HUES48 (cell line): ENCODE measurements around the gene DAPK2.

Experiments used
- H3K27ac ChIP-seq: one replicate; pipeline ENCODE4 v1.7.0; 2013; ENCODE audit warnings: low read depth, low read length, inconsistent platforms
- H3K27me3 ChIP-seq: 2 replicates; pipeline ENCODE4 v1.6.1; 2013; ENCODE audit warnings: mild to moderate bottlenecking, low read length; ENCODE audit not compliant: control insufficient read depth, insufficient read depth
- H3K36me3 ChIP-seq: 2 replicates; pipeline ENCODE4 v1.6.1; 2013; ENCODE audit warnings: low read length; ENCODE audit not compliant: control insufficient read depth, insufficient read depth
- H3K4me1 ChIP-seq: 2 replicates; pipeline ENCODE4 v1.6.1; 2013; ENCODE audit warnings: mild to moderate bottlenecking, low read length; ENCODE audit not compliant: control insufficient read depth, insufficient read depth
- H3K4me3 ChIP-seq: 2 replicates; pipeline ENCODE4 v1.5.1; 2013; ENCODE audit warnings: mild to moderate bottlenecking, low read depth, low read length
- H3K9ac ChIP-seq: 2 replicates; pipeline ENCODE4 v1.6.1; 2013; ENCODE audit warnings: mild to moderate bottlenecking, low read depth, low read length, moderate library complexity
- H3K9me3 ChIP-seq: 2 replicates; pipeline ENCODE4 v1.6.1; 2013; ENCODE audit warnings: low read length; ENCODE audit not compliant: control insufficient read depth, insufficient read depth

DAPK2 gene

DNA sequence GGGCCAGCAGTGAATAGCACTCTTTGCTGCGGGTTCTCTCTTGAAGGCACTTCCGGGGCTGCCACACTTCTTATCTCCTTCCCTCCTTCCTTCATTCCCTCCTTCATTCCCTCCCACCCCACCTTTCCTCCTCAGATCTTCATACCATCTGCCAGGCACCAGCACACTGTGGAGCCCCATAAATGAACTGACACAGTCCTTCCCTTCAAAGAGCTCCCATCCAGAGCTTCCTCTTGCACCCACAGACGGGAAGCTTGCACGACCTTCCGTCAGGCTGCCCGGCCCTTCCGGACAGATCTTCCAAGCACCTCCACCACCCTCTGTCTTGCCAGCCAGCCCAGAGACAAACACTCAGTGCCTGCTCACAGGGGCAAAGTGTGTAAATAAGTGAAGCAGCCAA, 147.1 kb downstream of the DAPK2 start:
- peaks cover 2% of the 10 kb centered on the region; the same call in 1 of the 2 replicates for H3K4me1 ChIP-seq
- no peaks in the 10 kb centered on the region for H3K9me3 ChIP-seq
- no peak overlapping the region for H3K27ac ChIP-seq
- H3K9ac ChIP-seq = no peak overlapping the region
- no peak overlapping the region for H3K4me3 ChIP-seq
- no peaks in the 10 kb centered on the region for H3K27me3 ChIP-seq
- H3K36me3 ChIP-seq = no peaks in the 10 kb centered on the region

DNA sequence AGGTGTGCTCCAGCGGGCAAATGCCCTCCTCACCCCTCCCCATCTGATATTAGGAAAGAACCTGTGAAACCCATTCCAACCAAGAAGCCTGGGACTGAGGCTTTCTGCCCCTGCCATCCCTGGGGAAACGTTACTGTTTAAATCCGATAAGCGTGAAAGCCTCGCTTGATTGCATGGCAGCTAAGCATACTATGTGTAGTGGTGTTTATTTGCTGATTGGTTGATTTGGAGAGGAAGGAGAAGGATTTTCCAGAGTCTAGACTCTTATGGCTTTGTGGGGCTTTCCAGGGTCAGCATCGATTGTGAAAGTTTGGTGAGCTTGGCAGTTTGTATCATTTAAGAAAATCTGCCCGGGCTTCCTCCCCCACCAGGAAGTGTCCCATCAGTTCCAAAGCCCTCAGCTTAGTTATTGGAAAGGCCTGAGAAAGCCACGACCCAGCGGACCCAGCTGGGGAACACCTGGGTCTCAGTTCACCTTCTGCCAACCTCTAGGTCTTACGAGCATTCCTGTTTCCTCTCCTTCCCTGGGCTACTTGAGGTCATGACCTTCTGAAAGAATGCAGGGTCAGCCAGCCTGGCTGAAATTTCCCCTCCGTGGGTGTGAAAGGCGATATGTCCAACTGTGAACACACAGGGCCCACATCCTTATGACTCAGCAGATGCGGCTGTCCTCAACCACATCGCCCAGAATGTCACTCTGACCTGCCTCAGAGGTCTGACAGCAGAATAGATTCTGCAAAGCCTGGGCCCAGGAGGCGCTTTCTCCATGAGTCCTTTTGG, 149.8 kb downstream of the DAPK2 start:
- no peaks in the 10 kb centered on the region for H3K27me3 ChIP-seq
- no peak overlapping the region for H3K4me3 ChIP-seq
- no peaks in the 10 kb centered on the region for H3K36me3 ChIP-seq
- no peaks in the 10 kb centered on the region for H3K4me1 ChIP-seq
- H3K9ac ChIP-seq = no peak overlapping the region
- H3K9me3 ChIP-seq = no peaks in the 10 kb centered on the region
- H3K27ac ChIP-seq = no peak overlapping the region

DNA sequence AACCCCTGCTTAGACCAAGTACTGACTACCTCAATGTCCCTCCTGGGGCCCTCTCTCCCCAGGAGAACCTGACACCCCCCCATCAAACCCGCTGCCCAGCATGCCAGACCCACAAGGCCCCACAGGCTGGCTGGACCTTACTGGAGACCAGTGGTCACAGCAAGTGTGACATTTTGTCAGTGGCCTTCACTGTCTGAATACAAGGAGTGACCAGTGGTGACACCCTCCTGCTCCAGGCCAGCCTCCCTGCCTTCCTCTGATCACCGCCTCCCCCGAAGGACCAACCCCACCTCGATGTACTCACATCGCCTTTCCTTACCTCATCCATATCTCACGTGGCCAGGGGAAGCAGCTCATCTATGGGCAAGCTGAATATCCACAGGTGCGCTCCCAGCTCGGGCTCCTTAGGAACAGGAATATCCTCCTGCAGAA, 150.5 kb downstream of the DAPK2 start:
- no peak overlapping the region for H3K27ac ChIP-seq
- no peaks in the 10 kb centered on the region for H3K36me3 ChIP-seq
- no peaks in the 10 kb centered on the region for H3K27me3 ChIP-seq
- no peaks in the 10 kb centered on the region for H3K9me3 ChIP-seq
- H3K9ac ChIP-seq = no peak overlapping the region
- no peak overlapping the region for H3K4me3 ChIP-seq
- no peaks in the 10 kb centered on the region for H3K4me1 ChIP-seq

DNA sequence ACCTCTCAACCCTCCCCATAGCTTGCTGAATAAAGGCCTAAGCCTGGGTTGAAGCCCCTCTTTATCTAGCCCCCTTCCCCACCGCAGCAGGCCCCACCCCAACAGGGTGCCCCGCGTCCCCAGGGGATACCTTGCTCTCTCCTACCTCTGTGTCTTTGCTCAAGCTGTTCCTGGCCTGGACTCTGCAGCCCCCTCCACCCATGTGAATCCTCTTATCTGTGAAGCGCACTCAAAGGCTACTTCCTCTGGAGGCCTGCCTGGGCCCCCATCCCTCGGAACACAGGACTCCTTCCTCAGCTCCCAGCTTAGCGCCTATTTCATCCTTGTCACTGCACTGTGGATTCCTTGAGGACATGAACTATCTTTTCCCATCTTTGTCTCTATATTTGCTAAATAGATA, 151.1 kb downstream of the DAPK2 start:
- Histone ChIP-seq H3K27ac (no peak overlapping the region), H3K36me3 (no peaks in the 10 kb centered on the region), H3K27me3 (no peaks in the 10 kb centered on the region), H3K4me3 (no peak overlapping the region), H3K9ac (no peak overlapping the region), H3K4me1 (no peaks in the 10 kb centered on the region), H3K9me3 (no peaks in the 10 kb centered on the region)

DNA sequence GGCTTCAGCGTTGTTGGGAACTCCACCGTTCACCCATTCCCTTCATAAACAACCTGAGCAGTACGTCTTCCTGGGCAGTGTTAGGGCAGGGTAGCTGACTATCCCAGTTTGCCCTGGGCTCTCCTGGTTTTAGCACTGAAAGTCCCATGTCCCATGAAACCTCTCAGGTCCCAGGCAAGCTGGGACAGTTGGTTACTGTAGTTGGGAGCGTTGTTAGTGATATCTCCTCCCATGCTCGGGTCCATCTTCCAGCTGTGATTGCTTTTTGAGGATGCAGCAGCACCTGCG, 151.7 kb downstream of the DAPK2 start:
- Histone ChIP-seq H3K27me3 (no peaks in the 10 kb centered on the region), H3K27ac (no peak overlapping the region), H3K36me3 (no peaks in the 10 kb centered on the region), H3K9ac (no peak overlapping the region), H3K4me3 (no peak overlapping the region), H3K4me1 (no peaks in the 10 kb centered on the region), H3K9me3 (no peaks in the 10 kb centered on the region)

DNA sequence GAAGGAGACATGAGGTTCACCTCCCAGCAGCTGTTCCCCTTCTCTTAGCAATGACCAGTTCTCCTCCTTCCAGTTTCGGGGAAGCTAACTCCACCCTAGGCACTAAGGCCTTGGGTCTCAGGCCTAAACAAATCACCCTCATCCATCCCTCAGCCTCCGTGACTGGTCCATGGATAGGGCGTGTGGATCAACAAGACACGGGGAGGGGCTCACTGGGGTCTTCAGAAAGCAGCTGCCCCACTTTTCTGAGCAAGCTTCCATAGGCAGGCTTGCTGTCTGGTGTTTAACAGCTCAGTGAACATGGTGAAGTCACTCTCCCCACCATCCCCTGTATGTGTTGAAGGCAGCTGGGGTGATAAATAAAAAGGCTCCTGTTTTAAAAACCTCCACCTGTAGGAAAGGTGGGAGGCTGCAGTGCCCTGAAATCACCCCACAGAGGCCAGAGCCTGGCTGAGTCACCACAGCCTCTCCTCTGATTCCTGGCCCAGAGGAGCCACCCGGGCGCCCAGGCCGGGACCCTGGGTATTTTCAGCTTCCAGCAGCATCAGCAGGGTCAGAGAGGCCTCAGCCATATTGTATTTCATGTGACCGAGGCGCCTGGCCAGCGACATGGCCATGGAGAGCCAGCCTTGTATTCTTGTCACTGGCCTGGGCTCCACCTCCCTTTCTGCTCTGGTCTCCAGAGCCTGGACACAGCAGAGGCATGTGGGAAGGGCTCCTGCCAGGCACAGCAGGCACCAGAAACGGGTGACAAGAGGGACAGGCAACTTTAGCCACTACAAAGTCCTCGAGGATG, 152.2 kb downstream of the DAPK2 start:
- Histone ChIP-seq H3K27ac (no peak overlapping the region), H3K9ac (no peak overlapping the region)

DNA sequence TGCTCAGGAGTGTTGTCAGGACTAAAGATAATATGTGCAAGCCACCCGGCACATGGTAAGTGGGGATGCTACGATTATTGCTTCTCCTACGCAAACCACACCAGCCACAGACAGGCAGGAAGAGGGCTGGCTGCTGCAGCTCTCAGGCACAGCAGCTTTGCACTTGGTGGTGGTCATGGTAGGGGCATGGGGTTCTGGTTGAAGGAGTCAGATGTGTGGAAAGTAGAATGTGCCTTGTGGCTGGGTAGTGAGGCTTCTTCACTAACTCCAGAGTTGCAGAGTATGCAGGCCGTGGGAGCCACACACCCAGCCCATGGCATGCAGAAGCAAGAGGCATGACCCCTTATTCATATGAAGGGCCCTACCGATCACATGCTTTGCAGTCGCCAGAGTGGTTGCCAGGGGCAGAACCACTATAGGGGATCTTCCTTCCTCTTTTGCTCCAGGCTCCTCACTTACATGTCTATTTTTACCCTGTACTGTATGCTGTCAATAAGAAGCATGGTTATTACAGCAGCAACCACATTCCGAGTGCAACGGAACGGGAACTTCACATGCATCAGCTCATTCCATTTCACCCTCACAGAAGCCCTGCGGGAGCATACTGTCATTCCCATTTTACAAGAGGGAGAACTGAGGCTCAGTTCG, 153.4 kb downstream of the DAPK2 start:
- H3K4me3 ChIP-seq = no peak overlapping the region
- no peak overlapping the region for H3K9ac ChIP-seq
- no peaks in the 10 kb centered on the region for H3K4me1 ChIP-seq
- no peaks in the 10 kb centered on the region for H3K27me3 ChIP-seq
- no peak overlapping the region for H3K27ac ChIP-seq
- no peaks in the 10 kb centered on the region for H3K9me3 ChIP-seq
- no peaks in the 10 kb centered on the region for H3K36me3 ChIP-seq

More for the DNA sequence above, 152.2 kb downstream of the DAPK2 start:
- Histone ChIP-seq H3K36me3 (no peaks in the 10 kb centered on the region), H3K4me1 (no peaks in the 10 kb centered on the region), H3K9me3 (no peaks in the 10 kb centered on the region), H3K4me3 (no peak overlapping the region), H3K27me3 (no peaks in the 10 kb centered on the region)

DNA sequence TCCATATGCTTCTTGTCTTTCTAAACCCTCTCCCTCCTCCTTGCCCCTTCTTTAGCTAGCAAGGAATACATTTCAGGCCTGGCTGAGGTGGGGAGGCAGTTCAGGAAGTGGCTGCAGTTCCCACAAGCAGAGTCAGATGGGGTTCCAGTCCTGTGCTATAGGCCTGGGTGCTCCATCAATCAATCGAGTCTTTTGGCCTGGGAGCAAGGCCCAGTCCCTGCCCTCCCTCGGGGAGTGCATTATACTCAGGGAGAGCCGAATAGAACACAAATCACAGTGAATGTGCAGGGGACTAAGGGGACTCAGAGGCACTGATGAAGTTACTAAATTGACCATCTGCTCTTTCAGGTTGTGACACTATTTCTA, 154.5 kb downstream of the DAPK2 start:
- Histone ChIP-seq H3K4me1 (no peaks in the 10 kb centered on the region), H3K9ac (no peak overlapping the region), H3K27ac (no peak overlapping the region), H3K9me3 (no peaks in the 10 kb centered on the region), H3K4me3 (no peak overlapping the region), H3K27me3 (no peaks in the 10 kb centered on the region), H3K36me3 (no peaks in the 10 kb centered on the region)

DNA sequence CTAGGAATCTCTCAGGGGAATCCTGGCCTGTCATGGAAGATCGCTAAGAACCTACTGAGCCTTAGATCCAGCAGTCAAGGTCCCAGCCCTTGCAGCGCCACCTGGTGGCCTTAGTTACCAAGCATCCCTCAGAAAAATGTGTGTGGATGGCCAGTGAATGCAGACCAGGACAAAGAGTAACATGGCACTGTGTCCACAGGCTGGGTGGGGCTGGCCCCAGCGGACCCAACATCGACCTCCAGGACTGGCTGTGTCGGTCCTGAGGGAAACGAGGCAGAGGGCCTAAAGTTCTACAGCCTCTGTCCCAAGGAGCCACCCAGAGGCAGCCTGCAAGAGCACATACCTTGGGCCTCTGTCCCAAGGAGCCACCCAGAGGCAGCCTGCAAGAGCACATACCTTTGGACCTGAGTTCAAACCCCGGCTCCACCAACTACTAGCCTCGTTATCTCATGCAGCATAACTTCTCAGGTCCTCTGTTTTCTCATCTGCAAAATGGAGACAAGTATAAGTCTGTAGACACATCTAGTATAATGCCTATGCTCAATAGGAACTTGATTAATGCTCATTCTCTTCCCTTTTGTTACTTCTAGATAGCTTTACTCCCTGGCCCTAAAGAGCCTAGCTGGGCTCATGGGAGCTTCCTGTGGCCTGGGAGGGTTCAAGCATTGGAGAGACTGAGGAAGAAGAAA, 155.1 kb downstream of the DAPK2 start:
- Histone ChIP-seq H3K9me3 (no peaks in the 10 kb centered on the region), H3K4me3 (no peak overlapping the region), H3K4me1 (no peaks in the 10 kb centered on the region), H3K9ac (no peak overlapping the region), H3K27ac (no peak overlapping the region), H3K27me3 (no peaks in the 10 kb centered on the region), H3K36me3 (no peaks in the 10 kb centered on the region)

DNA sequence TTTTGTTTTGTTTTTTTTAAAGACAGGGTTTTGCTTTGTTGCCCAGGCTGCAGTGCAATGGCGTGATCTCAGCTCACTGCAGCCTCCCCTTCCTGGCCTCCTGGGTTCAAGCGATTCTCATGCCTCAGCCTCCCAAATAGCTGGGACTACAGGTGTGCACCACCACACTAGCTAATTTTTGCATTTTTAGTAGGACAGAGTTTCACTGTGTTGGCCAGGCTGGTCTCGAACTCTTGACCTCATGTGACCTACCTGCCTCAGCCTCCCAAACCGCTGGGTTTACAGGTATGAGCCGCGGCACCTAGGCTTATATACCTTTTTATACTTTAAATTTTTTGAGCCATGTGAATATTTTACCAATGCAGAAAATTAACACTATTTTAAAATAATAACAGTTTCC, 155.7 kb downstream of the DAPK2 start:
- Histone ChIP-seq H3K27me3 (no peaks in the 10 kb centered on the region), H3K27ac (no peak overlapping the region), H3K9ac (no peak overlapping the region), H3K4me1 (no peaks in the 10 kb centered on the region), H3K36me3 (no peaks in the 10 kb centered on the region), H3K4me3 (no peak overlapping the region), H3K9me3 (no peaks in the 10 kb centered on the region)

DNA sequence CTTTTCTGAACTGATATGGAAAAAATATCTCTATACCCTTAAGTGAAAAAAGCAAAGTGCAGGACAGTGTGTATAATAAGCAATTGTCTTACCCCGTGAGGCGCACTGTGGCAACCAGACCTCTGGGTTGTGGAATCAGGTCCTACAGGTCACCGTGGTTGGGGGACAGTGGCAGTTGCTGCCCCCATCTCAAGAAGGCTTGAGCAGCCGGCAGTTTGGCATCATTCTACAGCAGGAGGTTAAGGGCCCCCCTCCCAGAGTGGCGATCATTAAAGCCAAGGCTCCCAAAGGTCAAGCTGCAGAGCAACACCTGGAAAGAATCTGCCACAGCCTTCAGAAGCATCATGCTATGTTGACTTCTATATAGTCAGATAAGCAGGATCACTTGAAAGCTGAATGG, 156.5 kb downstream of the DAPK2 start:
- no peaks in the 10 kb centered on the region for H3K9me3 ChIP-seq
- no peak overlapping the region for H3K9ac ChIP-seq
- no peak overlapping the region for H3K27ac ChIP-seq
- no peak overlapping the region for H3K4me3 ChIP-seq
- H3K4me1 ChIP-seq = no peaks in the 10 kb centered on the region
- no peaks in the 10 kb centered on the region for H3K36me3 ChIP-seq
- H3K27me3 ChIP-seq = no peaks in the 10 kb centered on the region
